UCSD-AML1 (cell line): ENCODE results near the gene TNC.

Experiments used
- DNase-seq: peaks from one replicate; lab custom pipeline; 2025; ENCODE audit not compliant: unreplicated experiment; lab: John Stamatoyannopoulos, UW

TNC gene

GRCh38 chr9:114981063-114981462, 136.9 kb downstream of the TNC start:
- no peak for DNase-seq

- no peak for DNase-seq
Observed at GRCh38 chr9:114973216-114973615, 144.7 kb downstream of the TNC start.

GRCh38 chr9:114972510-114973136, 145.3 kb downstream of the TNC start:
- no peak for DNase-seq
